Omental fat pad (tissue), 4 donors: ENCODE results near the gene TESMIN. TPM values are rescaled to one million over a fixed set of nuclear protein-coding genes. Genes with fewer than 3 reads are reported as not detected.

Experiments used
- ATAC-seq: fragments of 150-250 bp; one replicate; pipeline ENCODE4 v1.9.1; 2016; ENCODE audit warnings: mild to moderate bottlenecking, moderate library complexity; ENCODE audit not compliant: low FRiP score
- DNase-seq: peaks from one replicate; pipeline ENCODE4 v3.0.0-alpha.2; 2019; ENCODE audit warnings: low spot score
- CTCF ChIP-seq, 3 donors: fragments of 450-650 bp; IDR thresholded peaks; one replicate each; pipeline ENCODE4 v1.5.1; 2016 to 2017; ENCODE audit warnings: antibody characterized with exemption in 3 of 3, mild to moderate bottlenecking in 3 of 3, moderate library complexity in 2 of 3
- total RNA-seq, 4 donors: library from RNA; depleted of rRNA; stranded (reverse); fragments of >200 nt; gene quantifications; one replicate each; pipeline ENCODE4 v1.1.0, GENCODE V29; 2016

TESMIN gene
- total RNA-seq, 4 donors from 2014 or later, result 0.36 to 2.2 (median 0.47) TPM

DNA sequence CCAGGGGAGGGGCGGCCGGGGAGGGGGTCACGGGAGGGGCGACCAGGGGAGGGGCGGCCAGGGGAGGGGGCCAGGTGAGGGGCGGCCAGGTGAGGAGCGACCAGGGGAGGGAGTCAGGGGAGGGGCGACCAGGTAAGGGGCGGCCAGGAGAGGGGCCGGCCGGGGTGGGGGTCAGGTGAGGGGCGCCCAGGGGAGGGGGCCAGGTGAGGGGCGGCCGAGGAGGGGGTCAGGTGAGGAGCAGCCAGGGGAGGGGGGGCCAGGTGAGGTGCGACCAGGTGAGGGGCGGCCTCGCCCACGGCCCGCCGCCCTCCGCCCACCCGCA is 355 bp downstream of the TESMIN start:
- TF ChIP-seq CTCF (IDR thresholded peaks at IDR 0.05), result no peak
- DNase-seq (no peak), ATAC-seq (no peak)

DNA sequence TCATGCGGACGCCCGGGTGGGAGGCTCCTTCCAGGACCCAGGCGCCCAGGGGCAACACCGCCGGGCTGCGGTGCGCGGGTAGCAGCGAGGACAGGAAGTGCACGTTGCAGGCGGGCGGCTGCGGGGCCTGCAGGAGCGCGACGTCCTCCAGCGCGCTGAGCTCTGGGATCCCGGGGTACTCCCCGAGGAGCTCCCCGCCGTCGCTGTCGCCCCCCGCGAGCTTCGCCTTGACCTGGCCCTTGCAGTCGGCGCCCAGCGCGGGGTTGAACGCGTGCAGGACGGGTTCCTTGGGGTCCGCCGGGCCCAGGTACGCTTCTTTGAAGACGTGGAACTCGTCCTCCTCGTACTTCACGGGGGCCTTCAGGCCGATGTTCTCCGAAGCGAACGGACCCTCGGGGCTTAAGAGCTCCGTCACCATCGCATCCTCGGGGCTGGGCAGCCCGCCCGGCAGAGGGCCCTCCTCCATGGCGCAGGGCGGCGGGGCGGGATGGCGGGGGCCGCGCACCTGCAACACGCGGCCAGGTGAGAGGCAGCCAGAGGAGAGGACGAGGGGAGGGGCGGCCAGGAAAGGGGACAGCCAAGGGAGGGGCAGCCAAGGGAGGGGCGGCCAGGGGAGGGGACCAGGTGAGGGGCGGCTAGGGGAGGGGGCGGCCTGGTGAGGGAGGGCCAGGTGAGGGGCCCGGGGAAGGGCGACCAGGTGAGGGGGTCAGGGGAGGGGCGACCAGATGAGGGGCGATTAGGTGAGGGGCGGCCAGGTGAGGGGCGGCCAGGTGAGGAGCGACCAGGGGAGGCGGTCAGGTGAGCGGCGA is 921 bp downstream of the TESMIN start:
- DNase-seq (no peak), ATAC-seq (no peak)
- TF ChIP-seq CTCF (IDR thresholded peaks at IDR 0.05), result no peak

DNA sequence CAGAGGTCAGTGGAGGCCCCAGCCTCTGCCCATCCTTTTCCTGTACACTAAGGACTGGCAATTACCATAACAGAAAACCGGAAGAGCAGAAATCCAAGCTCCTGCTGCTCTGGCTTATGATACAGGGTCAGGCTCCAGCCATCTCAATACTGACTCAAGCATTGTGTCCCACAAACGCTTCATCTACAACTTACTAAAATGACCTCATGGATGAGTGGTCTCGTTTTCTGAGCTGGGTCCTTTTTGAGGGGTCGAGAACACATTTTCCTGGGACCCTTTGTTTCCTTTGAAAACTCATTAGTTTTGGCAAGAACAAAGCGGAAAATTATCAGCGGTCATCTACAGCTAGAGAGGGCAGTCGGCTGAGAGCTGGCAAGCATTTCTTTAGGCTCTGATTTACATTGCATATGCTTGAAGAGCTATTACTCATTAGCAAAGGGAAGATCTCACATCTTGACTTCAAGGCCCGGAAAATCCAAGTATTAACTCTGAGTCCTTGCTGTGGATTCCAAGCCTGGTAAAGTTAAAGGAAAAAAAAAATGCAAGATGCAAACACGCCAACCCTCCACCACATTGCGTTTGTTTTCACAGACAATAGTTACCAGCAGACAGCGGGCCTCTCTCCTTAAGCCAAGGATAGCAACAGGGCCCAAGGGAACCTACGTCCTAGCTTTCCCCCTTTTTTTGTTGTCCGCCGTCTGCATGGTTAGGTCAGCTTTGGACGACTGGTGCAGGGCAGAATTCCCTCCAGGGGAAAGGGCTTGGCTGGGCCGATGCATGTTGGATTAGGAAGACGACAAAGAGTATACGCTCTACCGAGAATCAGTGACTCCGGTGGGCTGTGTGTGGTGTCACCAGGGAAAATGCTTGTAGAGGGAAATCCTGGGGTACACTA is 1.8 kb downstream of the TESMIN start:
- ATAC-seq (no peak), DNase-seq (no peak)
- TF ChIP-seq CTCF (IDR thresholded peaks at IDR 0.05), result no peak

DNA sequence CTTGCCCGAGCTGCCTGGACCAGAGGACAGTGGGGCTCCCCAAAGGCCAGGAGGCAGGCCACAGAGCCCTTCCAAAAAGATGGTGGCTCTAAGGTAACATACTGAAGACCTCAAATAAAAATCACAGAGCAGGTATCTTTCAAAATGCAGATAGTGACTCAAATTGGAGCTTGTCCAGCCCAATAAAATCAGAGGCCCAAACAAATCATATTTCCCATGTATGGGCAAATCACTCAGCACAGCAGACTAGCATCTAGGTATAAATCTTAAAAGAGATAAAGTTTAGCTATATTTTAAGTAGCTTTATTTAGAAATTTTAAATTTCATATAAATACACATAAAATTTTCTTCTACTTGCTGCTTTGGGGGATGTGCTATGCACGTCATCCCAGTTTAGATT is 3.3 kb downstream of the TESMIN start:
- ATAC-seq (no peak), DNase-seq (no peak)
- TF ChIP-seq CTCF (IDR thresholded peaks at IDR 0.05), result no peak

DNA sequence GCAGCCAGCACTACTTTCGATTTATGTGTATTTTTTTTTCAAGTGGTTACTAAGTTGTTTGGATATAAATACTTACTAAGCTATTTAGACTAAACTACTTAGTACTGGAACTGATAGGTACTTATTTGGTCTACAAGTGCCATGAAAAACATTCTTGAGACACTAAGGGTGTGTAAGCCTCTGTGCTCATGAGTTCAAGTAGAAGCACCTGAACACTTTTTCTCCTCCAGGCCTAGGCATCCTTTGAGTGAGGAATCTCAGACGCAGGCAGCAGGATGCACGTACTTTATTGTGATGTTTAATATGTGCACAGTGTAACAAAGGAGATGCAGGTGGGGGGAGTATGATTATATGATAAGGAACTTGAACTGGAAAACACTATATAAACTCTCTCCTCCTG is 7.8 kb downstream of the TESMIN start:
- ATAC-seq (no peak), DNase-seq (no peak)
- no peak for TF ChIP-seq CTCF (IDR thresholded peaks at IDR 0.05)

DNA sequence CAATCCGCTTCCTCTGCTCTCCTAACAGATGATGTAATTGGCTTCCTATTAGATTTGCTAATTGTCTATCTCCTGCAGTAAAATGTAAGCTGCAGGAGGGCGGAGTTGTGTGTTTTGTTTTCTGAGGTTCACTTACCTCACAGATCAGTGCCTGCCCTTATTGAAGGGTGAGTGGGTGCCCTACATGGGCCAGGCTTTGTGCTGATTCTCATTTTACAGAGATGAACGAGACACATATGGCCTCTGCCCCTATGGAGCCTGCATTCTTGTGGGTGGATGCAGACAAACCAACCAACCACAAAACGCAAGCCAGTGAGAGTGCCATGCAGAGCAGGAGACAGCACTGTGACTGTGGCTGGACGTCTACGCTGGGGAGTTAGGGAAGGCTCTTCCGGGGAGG is 9.9 kb downstream of the TESMIN start:
- no peak for TF ChIP-seq CTCF (IDR thresholded peaks at IDR 0.05)
- ATAC-seq (no peak), DNase-seq (no peak)
